ELR (cell line): ENCODE measurements around the gene MYO9B.

Experiments used
- DNase-seq: peaks from one replicate; pipeline ENCODE4 v3.0.0-alpha.2; 2015; ENCODE audit warnings: low read depth

The MYO9B gene, protein sequence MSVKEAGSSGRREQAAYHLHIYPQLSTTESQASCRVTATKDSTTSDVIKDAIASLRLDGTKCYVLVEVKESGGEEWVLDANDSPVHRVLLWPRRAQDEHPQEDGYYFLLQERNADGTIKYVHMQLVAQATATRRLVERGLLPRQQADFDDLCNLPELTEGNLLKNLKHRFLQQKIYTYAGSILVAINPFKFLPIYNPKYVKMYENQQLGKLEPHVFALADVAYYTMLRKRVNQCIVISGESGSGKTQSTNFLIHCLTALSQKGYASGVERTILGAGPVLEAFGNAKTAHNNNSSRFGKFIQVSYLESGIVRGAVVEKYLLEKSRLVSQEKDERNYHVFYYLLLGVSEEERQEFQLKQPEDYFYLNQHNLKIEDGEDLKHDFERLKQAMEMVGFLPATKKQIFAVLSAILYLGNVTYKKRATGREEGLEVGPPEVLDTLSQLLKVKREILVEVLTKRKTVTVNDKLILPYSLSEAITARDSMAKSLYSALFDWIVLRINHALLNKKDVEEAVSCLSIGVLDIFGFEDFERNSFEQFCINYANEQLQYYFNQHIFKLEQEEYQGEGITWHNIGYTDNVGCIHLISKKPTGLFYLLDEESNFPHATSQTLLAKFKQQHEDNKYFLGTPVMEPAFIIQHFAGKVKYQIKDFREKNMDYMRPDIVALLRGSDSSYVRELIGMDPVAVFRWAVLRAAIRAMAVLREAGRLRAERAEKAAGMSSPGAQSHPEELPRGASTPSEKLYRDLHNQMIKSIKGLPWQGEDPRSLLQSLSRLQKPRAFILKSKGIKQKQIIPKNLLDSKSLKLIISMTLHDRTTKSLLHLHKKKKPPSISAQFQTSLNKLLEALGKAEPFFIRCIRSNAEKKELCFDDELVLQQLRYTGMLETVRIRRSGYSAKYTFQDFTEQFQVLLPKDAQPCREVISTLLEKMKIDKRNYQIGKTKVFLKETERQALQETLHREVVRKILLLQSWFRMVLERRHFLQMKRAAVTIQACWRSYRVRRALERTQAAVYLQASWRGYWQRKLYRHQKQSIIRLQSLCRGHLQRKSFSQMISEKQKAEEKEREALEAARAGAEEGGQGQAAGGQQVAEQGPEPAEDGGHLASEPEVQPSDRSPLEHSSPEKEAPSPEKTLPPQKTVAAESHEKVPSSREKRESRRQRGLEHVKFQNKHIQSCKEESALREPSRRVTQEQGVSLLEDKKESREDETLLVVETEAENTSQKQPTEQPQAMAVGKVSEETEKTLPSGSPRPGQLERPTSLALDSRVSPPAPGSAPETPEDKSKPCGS (N-terminal part only)

DNA sequence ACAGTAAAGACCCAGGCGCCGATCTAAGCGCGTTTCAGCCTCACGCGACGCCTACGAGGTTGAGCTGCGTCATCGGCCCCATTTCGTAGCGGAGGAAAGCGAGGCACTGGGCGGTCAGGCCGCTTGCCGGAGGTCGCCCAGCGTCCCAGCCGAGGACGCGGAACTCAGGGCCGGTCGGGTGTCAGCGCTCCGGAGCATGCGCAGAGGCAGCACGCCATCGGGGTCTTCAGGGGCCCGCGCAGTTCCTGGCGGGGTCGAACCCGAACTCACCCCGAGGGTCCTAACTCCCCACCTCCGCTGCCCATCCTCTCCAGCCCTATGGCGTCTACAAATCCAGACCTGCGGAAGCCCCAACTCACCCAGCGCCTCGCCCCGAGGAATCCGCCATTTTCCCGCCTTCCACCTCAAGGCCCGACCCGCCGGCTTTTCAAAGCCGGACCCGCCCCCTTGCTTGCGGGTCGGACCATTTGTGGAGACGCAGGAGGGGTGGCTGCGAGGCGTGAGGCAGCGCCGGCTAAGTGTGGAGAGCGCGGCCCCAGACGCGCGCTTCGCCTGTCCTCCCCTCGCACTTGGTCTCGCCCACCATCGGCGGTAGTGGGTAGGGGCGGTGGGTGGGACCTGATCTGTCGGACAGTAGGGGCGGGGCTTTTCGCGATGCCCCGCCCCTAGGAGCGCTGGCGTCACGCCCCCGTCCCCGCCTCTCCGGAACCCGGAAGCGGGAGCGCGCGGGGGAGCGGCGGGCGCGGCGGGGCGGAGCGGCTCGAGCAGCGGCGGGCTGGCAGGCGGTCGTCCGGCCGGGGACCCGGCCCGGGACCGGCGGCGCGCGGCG is at the start of gene MYO9B, which contains the start of gene HAUS8:
MYO9B (plus strand) TSS at position 743 of the 829 bp plus-strand sequence. CDS start 25,941 bp downstream, outside the sequence.
HAUS8 (minus strand) TSS at position 418 of the 829 bp plus-strand sequence; CDS start at position 388, 30 bp downstream.
- peak; percentile 99 for DNase-seq

DNA sequence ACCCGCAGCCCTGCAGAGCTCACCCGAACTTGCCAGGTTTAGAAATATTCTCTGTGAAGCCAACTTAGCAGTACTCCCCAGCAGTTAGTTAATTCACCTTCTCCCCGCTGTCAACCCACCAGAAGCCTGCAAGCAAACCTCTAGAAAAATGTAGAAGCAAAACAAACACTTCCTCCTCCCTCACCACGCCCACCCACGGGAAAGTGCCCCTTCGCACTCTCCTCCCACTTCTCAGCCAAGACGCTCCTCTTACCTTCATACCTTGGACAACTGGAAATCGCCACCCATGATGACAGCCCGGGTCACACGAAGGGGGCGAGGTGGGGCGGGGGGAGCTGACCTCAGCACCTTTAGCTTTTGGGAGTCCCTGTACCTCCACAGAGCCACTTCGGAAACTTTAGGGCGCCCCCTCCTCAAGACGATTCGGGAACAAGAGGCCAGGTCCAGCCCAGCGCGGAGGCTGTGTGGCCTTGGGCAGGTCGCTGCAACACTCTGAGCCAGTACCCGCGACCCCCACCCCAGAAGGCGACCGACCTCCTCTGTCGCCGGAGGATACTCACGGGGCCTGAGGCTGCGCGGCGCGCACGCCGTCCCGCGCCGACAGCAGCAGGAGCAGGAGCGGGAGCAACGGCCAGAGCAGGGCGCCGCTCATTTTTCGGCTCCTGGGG is 49.5 kb upstream of the MYO9B start:
- no peak for DNase-seq

DNA sequence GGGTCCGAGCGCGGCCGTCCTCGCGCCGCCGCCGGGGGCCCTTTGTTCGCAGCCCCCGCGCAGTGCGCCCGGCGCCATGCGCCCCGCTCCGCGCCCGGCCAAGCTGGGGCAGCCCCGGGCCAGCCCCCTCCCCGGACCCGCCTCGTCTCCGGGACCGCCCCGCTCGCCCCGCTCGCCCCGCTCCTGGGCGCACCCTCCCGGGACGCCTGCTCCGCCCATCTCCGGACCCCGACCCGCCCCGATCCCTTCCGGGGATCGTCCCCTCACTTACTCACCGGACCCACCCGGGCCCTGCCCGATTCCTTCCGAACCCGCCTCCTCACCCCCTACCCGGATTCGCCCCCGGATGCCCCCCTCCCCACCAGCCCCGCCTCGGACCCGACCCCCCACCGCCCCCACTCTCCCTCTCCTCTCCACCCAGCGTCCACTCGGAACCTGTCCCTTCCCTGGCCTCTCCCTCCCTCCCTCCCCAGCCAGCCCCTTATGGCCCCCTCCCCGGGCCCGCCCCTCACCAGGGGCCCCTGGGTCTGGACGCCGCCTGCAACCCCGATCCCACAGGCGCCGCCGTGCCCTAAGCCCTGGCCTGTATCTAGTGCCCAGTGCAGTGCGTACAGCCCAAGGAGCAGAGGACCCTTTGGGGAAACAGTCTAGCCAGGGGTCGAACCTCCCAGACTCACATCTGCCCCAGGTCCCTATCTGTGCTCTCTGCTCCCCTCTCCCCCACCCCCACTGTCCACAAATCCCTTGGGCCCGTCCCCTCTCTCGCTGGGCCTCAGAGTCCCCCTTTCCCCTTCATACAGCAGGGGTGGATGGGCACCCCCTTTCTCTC is 48.7 kb upstream of the MYO9B start, which contains the start of gene CPAMD8:
CPAMD8 (minus strand) TSS at position 105 of the 829 bp plus-strand sequence. CDS start 168 bp downstream, outside the sequence.
- no peak for DNase-seq

DNA sequence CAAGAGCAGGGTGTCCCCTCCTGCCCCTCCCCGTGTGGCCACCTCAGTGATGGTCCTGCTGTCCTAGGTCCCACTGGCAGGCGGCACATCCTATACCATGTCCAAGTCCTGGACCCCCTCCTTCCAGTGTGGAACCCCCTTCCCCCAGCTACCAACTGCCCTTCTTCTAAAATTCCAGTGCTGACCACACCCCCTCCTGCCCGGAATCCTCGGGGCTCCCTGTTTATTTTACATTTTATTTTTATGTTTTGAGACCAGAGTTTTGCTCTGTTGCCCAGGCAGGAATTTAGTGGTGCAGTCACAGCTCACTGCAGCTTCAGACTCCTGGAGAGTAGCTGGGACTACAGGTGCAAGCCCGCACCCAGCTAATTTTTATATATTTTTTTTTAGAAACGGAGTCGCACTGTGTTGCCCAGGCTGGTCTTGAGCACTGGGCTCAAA is 48.0 kb upstream of the MYO9B start:
- no peak for DNase-seq

DNA sequence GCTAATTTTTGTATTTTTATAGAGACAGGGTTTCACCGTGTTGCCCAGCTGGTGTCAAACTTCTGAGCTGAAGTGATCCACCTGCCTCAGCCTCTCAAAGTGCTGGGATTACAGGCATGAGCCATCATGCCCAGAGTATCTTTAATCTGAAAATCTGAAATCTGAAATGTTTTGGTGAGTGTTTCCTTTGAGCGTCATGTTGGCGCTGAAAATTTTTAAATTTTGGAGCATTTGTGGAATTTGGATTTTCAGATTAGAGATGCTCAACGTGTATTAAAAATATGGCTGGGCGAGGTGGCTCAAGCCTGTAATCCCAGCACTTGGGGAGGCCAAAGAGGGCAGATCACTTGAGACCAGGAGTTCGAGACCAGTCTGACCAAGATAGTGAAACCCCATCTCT is 43.8 kb upstream of the MYO9B start:
- DNase-seq = no peak

DNA sequence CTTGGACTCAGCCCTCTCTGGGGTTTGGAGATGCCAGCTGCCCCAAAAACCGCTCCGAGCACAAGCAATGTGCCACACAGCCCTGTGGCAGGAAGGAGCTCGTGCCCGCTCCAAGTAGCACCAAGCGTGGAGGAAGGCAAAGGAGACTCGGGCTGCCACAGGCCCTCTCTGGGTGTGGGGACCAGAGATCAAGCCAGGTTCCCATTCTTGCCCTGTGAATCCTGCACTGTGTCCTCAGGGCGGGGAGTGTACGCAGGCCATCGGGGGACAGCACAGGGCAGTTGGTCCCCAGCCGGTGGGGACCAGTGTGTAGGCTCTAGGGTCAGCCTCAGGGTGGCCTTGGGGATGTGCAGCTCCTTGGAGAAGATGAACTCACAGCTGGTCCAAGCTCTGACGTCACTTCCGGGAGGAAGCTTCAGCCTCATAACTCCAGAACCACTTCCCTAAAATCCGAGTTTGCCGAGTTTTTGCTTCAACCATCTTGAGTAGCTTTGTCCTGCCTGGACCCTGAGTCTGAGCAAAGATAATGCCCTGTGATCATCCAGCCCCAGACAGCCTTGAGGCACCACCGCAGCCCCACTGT is 39.6 kb upstream of the MYO9B start:
- peak; percentile 16 for DNase-seq

DNA sequence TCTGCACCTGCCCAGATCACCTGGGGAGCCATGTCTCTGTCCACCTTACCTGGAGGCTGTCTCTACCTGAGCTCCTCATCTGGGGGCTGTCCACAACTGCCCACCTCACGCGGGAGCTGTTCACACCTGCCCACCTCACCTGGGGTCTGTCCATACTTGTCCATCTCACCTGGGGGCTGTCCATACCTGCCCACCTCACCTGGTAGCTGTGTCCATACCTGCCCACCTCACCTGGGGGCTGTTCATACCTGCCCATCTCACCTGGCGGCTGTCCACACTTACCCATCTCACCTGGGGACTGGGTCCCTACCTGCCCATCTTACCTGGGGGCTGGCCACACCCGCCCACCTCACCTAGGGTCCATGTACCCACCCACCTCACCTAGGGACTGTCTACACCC is 38.9 kb upstream of the MYO9B start:
- DNase-seq = no peak

DNA sequence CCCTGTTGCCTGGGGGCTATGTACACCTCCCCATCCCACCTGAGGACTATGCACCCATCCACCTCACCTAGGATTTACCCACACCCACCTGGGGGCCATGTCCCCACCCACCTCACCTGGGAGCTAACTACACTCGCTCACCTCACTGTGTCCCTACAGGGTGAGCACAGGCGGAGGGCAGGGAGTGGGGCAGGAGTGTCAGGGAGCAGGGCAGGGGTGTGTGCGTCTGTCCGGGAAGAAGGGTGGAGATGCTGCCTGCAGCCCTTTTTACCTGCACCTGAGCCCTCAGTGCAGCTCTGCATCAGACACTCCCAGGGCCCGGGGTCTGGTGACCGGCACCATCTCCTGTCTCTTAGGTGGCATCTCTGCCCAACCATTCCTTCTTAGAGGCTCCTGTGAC is 38.4 kb upstream of the MYO9B start:
- no peak for DNase-seq

DNA sequence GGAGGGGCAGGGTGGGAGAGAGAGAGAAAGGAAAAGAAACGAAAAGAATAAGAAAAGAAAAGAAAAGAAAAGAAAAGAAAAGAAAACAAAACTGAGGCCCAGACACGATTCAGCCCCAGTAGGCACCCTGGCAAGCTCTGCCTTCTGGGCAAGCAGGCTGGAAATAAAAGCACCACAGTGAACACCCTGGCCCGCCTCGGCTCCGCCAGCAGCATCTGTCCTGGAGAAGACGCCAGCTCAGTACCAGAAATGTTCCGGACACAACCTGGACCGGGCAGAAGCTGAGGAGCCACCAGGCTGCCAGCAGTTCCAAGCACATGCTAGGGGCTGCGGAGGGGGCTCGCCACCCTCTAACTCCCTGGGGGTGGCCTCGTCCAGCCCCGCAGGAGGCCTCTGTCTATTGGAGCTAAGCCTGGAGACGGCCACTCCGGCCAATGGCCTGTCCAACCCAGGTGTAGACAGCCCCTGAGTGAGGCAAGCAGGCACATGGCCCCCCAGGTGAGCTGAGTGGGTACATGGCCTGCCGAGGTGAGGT is 37.5 kb upstream of the MYO9B start:
- DNase-seq = no peak

DNA sequence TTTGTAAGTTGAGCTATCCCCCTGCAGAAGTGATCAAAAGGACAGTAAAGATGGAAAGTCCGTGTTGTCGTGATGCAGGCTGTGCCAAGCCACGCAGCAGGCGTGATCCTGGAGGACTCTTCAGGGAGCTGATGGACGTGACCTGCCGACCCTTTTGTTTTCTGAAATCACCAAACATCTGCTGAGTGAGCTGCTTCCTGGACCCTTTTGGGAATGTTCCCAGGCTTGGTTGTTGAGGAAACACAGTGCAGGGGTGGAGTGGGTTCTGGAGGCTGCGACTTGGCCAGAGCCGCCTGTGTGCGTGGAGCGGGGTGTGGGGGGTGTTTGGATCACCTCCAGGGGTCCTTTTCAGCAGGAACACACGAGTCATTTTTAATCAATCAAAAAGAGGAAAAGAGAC is 33.6 kb upstream of the MYO9B start:
- no peak for DNase-seq

DNA sequence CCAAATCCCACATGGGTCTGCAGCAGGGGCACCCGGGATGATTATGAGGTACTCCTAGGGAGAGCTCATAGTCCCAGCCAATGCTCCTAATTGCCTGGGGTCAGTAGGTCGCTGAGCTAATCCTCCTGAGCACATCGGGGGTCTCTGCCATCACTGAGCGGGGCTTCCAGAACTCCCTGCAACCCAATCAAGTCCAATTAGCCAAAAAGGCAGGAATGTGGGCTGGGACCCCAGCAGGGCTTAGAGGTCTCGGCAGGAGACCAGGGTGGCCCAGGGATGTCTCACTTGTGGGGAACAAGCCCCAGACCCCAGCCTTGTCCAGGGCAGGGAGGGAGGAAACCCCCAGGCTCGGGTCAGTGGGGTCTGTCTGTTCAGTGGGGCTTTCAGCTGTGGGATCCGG is 31.8 kb upstream of the MYO9B start:
- DNase-seq = no peak

DNA sequence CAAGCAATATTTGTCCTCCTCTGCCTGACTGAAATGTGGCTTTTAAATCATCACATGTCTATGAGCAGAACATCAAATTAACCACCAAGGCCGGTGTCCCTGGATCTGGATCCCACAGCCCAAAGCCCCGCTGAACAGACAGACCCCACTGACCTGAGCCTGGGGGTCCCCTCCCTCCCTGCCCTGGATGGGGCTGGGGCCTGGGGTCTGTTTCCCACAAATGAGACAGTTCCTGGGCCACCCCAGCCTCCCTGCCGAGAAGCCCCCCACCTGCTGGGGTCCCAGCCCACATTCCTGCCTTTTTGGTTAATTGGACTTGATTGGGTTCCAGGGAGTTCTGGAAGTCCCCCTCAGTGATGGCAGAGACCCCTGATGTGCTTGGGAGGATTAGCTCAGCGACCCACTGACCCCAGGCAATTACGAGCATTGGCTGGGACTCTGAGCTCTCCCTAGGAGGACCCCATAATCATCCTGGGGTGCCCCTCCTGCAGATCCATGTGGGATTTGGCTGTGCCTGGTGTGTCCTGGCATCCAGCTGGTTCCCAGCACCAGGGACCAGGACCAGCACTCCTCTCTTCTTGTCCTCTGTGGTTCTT is 29.6 kb upstream of the MYO9B start:
- no peak for DNase-seq

DNA sequence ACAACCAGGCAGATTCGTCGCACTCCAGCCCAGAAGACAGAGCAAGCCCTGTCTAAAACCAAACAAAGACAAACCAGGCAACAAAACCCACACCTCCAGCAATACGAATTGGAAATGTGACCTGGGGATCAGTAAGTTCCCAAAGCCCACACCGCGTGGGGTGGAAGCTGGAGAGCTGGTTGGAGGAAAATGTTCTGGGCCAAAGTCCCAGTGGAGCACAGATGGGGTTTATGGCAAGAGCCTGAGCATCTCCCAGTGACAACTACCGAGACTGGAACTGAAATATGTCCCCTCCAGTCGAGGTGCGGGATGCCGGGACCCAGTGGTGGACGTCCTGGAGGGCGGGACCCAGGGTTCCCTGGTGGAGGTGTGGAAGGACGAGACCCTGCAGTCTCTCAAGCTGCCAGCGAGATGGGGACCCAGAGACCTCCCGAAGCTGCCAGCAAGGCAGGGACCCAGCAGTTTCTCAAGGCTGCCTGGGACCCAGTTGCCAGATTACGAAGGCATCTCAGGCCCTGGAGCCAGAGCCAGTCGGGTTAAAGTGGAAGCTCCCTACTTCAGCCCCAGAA is 26.6 kb upstream of the MYO9B start:
- no peak for DNase-seq

DNA sequence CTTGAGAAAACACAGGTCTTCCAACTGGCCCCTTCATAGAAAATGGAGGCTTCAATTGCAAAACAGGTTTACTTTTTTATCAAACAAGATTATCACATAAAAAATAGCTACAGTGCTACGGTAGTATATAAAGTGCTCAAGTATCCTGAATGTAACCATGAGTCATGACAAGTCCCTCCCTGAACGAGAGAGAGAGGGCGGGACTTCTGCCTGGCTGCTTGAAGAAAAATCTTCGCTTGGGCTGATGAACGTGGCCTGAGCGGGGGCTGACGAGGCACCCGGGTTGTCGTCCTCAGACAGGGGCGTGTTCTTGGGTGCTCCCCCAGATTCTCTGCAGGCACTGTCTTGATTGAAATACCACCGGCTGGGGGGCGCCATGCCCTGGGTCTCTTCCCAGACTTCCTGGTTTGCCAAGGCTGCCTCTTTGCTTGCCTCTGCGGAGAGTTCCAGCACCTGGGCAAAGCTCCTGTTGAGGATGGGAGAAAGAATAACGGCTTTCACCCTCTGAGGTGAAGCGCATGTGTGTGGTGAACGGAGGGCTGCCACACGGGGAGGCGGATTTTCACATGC is 25.8 kb upstream of the MYO9B start:
- peak; percentile 58 for DNase-seq

DNA sequence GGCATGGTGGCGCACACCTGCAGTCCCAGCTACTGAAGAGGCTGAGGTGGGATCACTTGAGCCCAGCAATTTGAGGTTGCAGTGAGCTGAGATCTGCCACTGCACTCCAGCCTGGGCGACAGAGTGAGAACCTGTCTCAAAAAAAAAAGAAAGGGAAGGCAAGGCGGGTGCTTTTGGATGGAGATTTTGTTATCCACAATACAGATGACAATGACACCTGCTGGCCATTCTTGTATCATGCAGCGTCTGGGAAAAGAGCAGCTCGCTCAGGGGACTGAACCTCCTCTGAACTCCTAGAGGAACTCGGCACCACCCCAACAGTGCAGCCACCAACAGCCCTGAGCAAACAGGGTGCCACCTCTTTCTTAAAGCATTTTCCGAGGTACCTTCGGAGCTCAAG is 23.1 kb upstream of the MYO9B start:
- DNase-seq = peak; percentile 62

DNA sequence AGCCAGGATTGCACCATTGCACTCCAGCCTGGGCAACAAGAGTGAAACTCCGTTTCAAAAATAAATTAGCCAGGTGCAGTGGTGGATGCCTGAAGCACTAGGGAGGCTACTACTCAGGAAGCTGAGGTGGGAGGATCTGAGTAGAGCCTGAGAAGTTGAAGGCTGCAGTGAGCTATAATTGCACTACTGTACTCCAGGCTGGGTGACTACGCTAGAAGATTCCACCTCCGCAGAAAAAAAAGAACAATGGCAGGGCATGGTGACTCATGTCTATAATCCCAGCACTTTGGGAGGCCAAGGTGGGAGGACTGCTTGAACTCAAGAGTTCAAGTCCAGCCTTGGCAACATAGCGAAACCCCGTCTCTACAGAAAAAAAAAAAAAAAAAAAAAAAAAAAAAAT is 20.8 kb upstream of the MYO9B start:
- DNase-seq = peak; percentile 18

DNA sequence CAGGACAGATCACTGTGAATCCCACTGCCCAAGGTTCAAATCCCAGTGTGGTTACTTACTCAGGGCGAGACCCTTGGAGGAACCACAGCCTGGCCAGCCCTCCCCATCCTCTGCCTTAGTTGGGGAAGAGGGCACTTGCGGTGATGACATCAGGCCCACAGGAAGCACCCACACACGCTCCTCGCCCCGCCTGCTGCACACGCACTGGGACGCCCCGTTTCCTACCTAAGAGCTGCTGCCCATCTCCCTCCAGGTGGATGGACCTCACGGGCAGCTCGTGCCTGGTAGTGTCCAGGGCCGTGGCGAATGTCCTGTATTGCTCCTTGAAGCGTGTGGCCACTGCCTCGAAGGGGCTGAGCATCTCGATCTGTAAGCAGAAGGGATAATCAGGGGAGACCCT is 19.9 kb upstream of the MYO9B start:
- DNase-seq = no peak

DNA sequence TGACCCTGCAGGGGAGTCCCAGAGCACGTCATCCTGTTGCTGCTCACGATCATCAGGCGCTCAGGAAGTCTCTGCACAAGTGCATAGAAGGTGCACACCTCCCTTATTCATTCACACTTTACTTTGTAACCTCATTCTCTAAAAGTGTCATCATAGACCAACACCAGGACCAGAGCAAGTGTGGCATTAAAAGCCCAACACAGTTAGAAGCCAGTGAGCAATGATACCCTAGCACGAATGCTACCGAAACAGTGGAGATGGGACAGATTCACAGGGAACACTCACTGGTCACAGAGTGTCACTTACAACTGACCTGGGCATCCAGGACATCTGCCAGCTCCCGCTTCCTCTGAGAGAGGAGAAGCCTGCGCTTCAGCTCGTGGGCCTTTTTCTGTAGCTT is 17.3 kb upstream of the MYO9B start:
- peak; percentile 32 for DNase-seq
